ENCODE data around the gene STAMBP.

GRCh38 chr2:73919596-73920228 lies 91.0 kb downstream of the STAMBP start:
- TF ChIP-seq CTCF (IDR thresholded peaks at IDR 0.05; ENCODE audit: extremely low read depth in 1 of 2, insufficient read depth in 1 of 2, low read depth in 1 of 2, low read length in 2 of 2) (no peak), MAX (IDR thresholded peaks at IDR 0.05; ENCODE audit: insufficient read depth, insufficient read length) (no peak), POLR2A (IDR thresholded peaks at IDR 0.05; ENCODE audit: low read depth, low read length) (no peak), EZH2 (IDR thresholded peaks at IDR 0.05; ENCODE audit: borderline replicate concordance, low read depth, low read length, severe bottlenecking) (no peak)
